HepG2 (cell line): ENCODE data around the gene PARP3. TPM values are rescaled to one million over a fixed set of nuclear protein-coding genes. Genes with fewer than 3 reads are reported as not detected.

ENCODE experiments used
- CBX2 ChIP-seq, 2 experiments: fragments of 200-600 bp in 1 of 2; sonication (generic); formaldehyde crosslinking in 1 of 2; IDR thresholded peaks; 2 replicates each; pipeline versions ENCODE4 v1.7.0 to v1.8.1; 2018 to 2022; ENCODE audit warnings: low read depth in 2 of 2, low read length in 1 of 2, mild to moderate bottlenecking in 1 of 2, missing genetic modification reagents in 1 of 2
- MXD4 ChIP-seq: IDR thresholded peaks from 2 replicates; pipeline ENCODE4 v1.6.1; 2016; ENCODE audit warnings: mild to moderate bottlenecking, missing biosample characterization, missing genetic modification reagents
- TAF15 ChIP-seq: fragments of 200-400 bp; formaldehyde crosslinking; IDR thresholded peaks from one replicate; pipeline ENCODE4 v1.6.1; 2018; ENCODE audit warnings: mild to moderate bottlenecking, low read depth, low read length; ENCODE audit not compliant: poor library complexity, severe bottlenecking
- THAP8 ChIP-seq: sonication (generic); formaldehyde crosslinking; IDR thresholded peaks from 2 replicates; pipeline ENCODE4 v1.5.1; 2020; ENCODE audit warnings: missing genetic modification reagents, mild to moderate bottlenecking, borderline replicate concordance
- ZNF260 ChIP-seq: sonication (generic); formaldehyde crosslinking; IDR thresholded peaks from 2 replicates; pipeline ENCODE4 v1.4.0; 2020; ENCODE audit warnings: missing genetic modification reagents, low read depth, mild to moderate bottlenecking, borderline replicate concordance
- ZNF331 ChIP-seq: sonication (generic); formaldehyde crosslinking; IDR thresholded peaks from 2 replicates; pipeline ENCODE4 v1.4.0; 2020; ENCODE audit warnings: missing genetic modification reagents
- ZNF367 ChIP-seq: sonication (generic); formaldehyde crosslinking; IDR thresholded peaks from 2 replicates; pipeline ENCODE4 v1.4.0; 2020; ENCODE audit warnings: missing genetic modification reagents, borderline replicate concordance
- ZNF383 ChIP-seq: sonication (generic); formaldehyde crosslinking; IDR thresholded peaks from 2 replicates; pipeline ENCODE4 v1.4.0; 2020; ENCODE audit warnings: missing genetic modification reagents, mild to moderate bottlenecking, borderline replicate concordance
- ZNF710 ChIP-seq: sonication (generic); formaldehyde crosslinking; IDR thresholded peaks from 2 replicates; pipeline ENCODE4 v1.5.0; 2020; ENCODE audit warnings: mild to moderate bottlenecking, missing genetic modification reagents, borderline replicate concordance
- polyA plus RNA-seq, 8 experiments: library from polyadenylated mRNA; depleted of rRNA in 3 of 8; stranded (reverse) in 7 of 8; unstranded in 1 of 8; fragments of >200 nt; fragmentation: Illumina TruSeq in 4 of 8; extraction: Trizol in 4 of 8; gene quantifications; 2 replicates each; pipeline versions ENCODE4 v1.2.1 to v1.2.3, GENCODE V29; 2011 to 2016; ENCODE audit warnings: low read depth in 4 of 8, missing spikeins in 1 of 8, mixed read lengths in 1 of 8; ENCODE audit not compliant: insufficient read depth in 1 of 8
- total RNA-seq, 5 experiments: library from RNA; depleted of rRNA; stranded (reverse); fragments of >200 nt; fragmentation: Illumina TruSeq; extraction: Trizol; gene quantifications; 2 replicates each; pipeline ENCODE4 v1.2.3, GENCODE V29; 2016; ENCODE audit warnings: low read depth in 1 of 5
- TF ChIP-seq, protein P1 (sequence below): sonication (generic); formaldehyde crosslinking; IDR thresholded peaks from 2 replicates; pipeline ENCODE4 v1.8.0; 2022; ENCODE audit warnings: mild to moderate bottlenecking, missing genetic modification reagents
- TF ChIP-seq, protein P2 (sequence below): sonication (generic); formaldehyde crosslinking; IDR thresholded peaks from 2 replicates; pipeline ENCODE4 v1.5.0; 2020; ENCODE audit warnings: mild to moderate bottlenecking, low read depth, missing genetic modification reagents, borderline replicate concordance
- TF ChIP-seq, protein P3 (sequence below): sonication (generic); formaldehyde crosslinking; IDR thresholded peaks from 2 replicates; pipeline ENCODE4 v1.5.0; 2020; ENCODE audit warnings: missing genetic modification reagents

The PARP3 gene
- total and polyA plus RNA-seq, 2 of the 13 experiments (the other 11 are each of a cell fraction or from before 2014, with no cell fraction given) = 11.2 to 21.5 TPM

- TF ChIP-seq THAP8 (CRISPR knock-in tag) (no peak), ZNF331 (CRISPR knock-in tag) (peak; percentile 71), ZNF710 (CRISPR knock-in tag) (0 out of 2 replicates have a peak, but pooled peaks have one; percentile 44), CBX2 (IDR thresholded peaks at IDR 0.05; ENCODE audit: low read depth, low read length) (no peak), CBX2 (CRISPR knock-in tag; IDR thresholded peaks at IDR 0.05; ENCODE audit: low read depth) (no peak), TAF15 (no peak), ZNF383 (CRISPR knock-in tag) (no peak), ZNF367 (CRISPR knock-in tag) (no peak), ZNF260 (CRISPR knock-in tag) (peak; percentile 55; the same call in 1 of the 2 replicates), MXD4 (CRISPR knock-in tag) (peak; percentile 90)
- TF ChIP-seq, protein P1, sequence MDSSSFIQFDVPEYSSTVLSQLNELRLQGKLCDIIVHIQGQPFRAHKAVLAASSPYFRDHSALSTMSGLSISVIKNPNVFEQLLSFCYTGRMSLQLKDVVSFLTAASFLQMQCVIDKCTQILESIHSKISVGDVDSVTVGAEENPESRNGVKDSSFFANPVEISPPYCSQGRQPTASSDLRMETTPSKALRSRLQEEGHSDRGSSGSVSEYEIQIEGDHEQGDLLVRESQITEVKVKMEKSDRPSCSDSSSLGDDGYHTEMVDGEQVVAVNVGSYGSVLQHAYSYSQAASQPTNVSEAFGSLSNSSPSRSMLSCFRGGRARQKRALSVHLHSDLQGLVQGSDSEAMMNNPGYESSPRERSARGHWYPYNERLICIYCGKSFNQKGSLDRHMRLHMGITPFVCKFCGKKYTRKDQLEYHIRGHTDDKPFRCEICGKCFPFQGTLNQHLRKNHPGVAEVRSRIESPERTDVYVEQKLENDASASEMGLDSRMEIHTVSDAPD = peak; percentile 11; the same call in 1 of the 2 replicates
- TF ChIP-seq, protein P2, sequence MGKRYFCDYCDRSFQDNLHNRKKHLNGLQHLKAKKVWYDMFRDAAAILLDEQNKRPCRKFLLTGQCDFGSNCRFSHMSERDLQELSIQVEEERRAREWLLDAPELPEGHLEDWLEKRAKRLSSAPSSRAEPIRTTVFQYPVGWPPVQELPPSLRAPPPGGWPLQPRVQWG (CRISPR knock-in tag) = no peak; the same call in 1 of the 2 replicates
- TF ChIP-seq, protein P3, sequence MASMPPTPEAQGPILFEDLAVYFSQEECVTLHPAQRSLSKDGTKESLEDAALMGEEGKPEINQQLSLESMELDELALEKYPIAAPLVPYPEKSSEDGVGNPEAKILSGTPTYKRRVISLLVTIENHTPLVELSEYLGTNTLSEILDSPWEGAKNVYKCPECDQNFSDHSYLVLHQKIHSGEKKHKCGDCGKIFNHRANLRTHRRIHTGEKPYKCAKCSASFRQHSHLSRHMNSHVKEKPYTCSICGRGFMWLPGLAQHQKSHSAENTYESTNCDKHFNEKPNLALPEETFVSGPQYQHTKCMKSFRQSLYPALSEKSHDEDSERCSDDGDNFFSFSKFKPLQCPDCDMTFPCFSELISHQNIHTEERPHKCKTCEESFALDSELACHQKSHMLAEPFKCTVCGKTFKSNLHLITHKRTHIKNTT (CRISPR knock-in tag) = no peak
Measured at GRCh38 chr3:51982838-51983577, 40.8 kb downstream of the PARP3 start, which contains the start of gene ACY1 (continued).
